AG09309 (cell line): ENCODE data around the gene GATA6.

Experiments
- DNase-seq: peaks from one replicate; pipeline ENCODE4 v3.0.0-alpha.2; 2010; ENCODE audit warnings: low read depth
- H3K4me3 ChIP-seq: 2 replicates; pipeline ENCODE4 v1.5.1; 2011; ENCODE audit warnings: mild to moderate bottlenecking, low read depth, low read length, moderate library complexity; ENCODE audit not compliant: control insufficient read depth
- TF ChIP-seq, protein P1 (sequence below): IDR thresholded peaks from 2 replicates; pipeline ENCODE4 v1.5.1; 2011; ENCODE audit warnings: mild to moderate bottlenecking, low read depth, low read length, inconsistent platforms; ENCODE audit not compliant: insufficient read depth, control insufficient read depth; ENCODE audit errors: missing control alignments

GATA6 gene

DNA sequence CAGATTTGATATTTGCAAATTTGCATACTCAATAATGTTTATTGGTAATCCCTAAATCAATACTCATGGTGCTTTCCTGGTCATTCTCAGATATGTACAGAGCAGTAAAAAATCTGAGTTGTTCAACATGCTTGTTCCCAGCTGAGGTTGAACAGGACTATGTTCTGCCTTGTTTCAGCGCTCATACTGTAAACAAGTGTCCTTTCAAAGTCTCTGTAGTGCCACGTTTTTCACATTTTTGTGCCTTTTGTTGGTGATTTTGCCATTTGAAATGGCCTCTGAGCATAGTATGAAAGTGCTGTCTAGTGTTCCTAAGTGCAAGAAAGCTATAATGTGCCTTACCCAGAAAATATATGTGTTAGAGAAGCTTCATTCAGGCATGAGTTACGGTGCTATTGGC, 16.0 kb upstream of the GATA6 start:
- DNase-seq: no peak
- TF ChIP-seq, protein P1, sequence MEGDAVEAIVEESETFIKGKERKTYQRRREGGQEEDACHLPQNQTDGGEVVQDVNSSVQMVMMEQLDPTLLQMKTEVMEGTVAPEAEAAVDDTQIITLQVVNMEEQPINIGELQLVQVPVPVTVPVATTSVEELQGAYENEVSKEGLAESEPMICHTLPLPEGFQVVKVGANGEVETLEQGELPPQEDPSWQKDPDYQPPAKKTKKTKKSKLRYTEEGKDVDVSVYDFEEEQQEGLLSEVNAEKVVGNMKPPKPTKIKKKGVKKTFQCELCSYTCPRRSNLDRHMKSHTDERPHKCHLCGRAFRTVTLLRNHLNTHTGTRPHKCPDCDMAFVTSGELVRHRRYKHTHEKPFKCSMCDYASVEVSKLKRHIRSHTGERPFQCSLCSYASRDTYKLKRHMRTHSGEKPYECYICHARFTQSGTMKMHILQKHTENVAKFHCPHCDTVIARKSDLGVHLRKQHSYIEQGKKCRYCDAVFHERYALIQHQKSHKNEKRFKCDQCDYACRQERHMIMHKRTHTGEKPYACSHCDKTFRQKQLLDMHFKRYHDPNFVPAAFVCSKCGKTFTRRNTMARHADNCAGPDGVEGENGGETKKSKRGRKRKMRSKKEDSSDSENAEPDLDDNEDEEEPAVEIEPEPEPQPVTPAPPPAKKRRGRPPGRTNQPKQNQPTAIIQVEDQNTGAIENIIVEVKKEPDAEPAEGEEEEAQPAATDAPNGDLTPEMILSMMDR: no peak
- H3K4me3 ChIP-seq: no peak overlapping the region

DNA sequence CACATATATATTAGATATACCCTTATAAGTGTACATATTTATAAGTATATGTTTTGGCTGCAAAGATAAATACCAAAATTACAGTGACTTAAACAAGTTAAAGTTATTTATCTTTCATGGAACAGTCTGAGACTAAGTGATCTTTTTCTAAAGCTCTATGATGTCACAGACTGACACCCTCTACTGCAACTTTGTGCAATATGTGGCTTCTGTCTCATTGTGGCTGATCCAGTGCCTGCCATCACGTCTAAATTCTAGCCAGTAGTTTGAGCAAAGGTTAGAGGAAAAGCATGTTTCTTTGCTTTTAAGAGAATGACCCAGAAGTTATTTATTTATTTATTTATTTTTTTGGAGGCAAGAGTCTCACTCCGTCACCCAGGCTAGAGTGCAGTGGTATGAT, 13.8 kb upstream of the GATA6 start:
- H3K4me3 ChIP-seq: no peak overlapping the region
- TF ChIP-seq, protein P1: no peak
- no peak for DNase-seq

DNA sequence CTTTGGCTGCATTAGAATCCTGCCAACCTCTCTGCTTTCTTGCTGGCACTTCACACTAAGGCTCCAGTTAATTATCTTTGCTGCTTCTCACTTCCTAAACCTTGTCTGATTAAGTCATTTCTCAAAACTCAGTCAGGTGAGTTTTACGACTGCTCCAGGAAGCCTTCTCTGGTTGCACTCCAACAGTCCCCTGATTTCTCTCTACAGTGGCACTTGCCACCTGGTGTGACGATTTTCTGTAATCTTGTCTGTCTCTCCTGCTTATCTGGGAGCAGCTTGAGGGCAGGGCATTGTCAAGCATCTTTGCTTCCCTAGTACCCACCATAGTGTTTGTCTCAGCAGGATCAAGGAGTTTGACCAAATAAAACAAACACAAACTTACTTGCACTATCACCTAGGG, 10.4 kb upstream of the GATA6 start:
- DNase-seq: no peak
- H3K4me3 ChIP-seq: no peak overlapping the region
- TF ChIP-seq, protein P1: no peak

DNA sequence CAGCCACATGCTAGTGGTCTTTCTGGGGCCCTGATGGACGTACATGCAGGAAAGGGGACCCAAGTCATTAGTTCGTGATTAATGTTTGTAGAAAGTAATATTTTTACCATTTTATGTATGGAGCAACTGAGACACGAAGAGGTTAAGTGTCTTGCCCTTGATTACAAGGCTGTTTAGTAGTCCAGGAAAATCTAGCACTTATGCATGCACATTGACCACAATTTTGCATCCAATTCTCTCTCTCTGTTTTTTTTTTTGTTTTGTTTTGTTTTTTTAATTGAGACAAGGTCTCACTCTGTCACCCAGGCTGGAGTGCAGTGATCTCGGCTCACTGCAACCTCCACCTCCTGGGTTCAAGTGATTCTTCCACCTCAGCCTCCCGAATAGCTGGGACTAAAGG, 8.3 kb upstream of the GATA6 start:
- TF ChIP-seq, protein P1: no peak
- DNase-seq: no peak
- H3K4me3 ChIP-seq: no peak overlapping the region

DNA sequence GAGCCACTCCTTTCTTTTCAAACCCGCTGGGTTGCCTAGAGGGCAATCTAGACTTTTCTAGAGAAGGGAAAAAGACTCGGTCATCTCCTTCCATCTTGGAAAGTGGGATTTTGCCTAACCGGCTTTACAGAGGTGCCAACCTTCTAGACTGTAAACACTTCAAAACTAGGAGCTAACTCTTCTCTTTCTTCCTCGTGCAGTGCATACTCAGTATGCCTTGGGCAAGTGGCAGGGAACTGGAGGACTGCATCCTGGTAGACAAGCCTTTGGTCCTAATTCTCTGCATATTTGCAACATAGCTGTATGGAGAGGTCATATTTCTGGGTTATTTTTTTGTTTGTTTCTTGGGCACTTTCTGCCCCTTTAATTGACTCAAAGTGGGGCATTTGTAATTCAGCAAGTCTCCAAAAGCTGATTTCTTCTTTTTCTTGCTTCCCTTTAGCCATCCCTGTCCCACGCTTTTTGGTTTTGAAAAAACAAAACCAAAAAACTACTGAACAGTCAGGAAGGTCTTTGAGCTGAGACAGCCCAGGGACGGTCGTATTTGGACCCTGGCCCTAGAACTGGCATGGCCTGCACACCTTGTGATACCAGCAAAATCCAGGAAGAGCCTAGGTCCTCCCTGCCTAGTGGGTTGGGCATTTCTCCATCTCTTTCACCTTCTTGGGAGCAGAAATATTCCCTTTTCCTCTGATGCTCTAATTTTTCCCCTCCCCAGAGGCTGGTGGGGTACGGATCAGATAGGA, 5.8 kb upstream of the GATA6 start:
- no peak overlapping the region for H3K4me3 ChIP-seq
- TF ChIP-seq, protein P1: no peak
- no peak for DNase-seq

DNA sequence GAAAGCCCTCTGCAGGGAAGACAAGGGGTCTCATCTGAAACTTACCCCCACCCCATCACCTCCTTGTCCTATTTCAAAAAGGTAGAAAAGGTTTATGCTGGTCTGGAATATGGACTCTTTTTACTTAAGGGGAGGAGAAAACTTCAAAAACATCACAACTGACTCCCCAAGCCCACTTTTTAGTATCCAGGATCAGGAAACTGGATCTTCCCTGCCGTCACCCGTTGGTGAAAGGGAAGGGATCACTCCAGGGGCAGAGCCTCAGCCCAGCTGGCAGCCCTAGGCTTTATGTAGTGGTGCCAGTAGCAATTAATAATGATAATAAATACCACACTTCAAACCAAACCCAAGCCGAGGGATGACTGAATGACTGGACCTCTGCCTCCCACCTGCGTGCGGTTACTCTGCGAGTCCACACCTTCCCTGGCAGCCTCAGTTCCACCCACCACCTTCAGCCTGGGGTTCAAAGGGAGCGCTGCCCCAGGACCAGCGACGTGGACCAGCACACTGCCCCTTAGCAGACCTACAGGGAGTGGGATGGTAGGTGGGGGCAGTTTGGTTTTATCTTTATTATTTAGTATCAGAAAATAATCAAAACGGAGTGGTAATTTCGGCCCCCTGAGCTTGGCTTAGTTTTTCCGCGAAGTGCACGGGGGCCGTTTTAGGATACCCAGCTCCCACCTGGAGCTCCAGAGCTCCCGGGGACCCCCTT, 4.9 kb upstream of the GATA6 start:
- no peak for DNase-seq
- no peak overlapping the region for H3K4me3 ChIP-seq
- TF ChIP-seq, protein P1: no peak
